Stimulated activated CD8-positive, alpha-beta memory T cell treated with anti-CD3 and anti-CD28 coated beads, Interleukin-4, amount 100 ng/mL, for 4 hours (primary cell): ENCODE data around the gene ANGPTL8.

Source experiments
- DNase-seq, 2 donors: peaks; one replicate each; pipeline ENCODE4 v3.0.0-alpha.2; 2020; ENCODE audit warnings: low read depth in 2 of 2, low spot score in 1 of 2

Gene ANGPTL8

GRCh38 chr19:11290256-11290655 lies 50.8 kb downstream of the ANGPTL8 start:
- DNase-seq, result no peak

- no peak for DNase-seq
Measured at GRCh38 chr19:11291415-11291814, 52.0 kb downstream of the ANGPTL8 start.
